DOHH2 (cell line): Measurements from ENCODE around the gene MSGN1.

Experiments
- CTCF ChIP-seq: fragments of 200-600 bp; sonication (generic); IDR thresholded peaks from one replicate; pipeline ENCODE4 v1.5.1; 2014; ENCODE audit warnings: antibody characterized with exemption, mild to moderate bottlenecking, low read depth, low read length; ENCODE audit not compliant: poor library complexity, severe bottlenecking
- EZH2phosphoT487 ChIP-seq: fragments of 200-600 bp; sonication (generic); IDR thresholded peaks from 2 replicates; pipeline ENCODE4 v1.6.1; 2017; ENCODE audit warnings: borderline replicate concordance, mild to moderate bottlenecking, antibody characterized with exemption, low read length, moderate library complexity, mixed read lengths

- TF ChIP-seq EZH2phosphoT487 = no peak
- TF ChIP-seq CTCF = no peak
Observed at GRCh38 chr2:17864676-17865075, 48.4 kb downstream of the MSGN1 start.
